H9 (cell line): ENCODE measurements around the gene ANKRD26. TPM values are rescaled to one million over a fixed set of nuclear protein-coding genes. Genes with fewer than 3 reads are reported as not detected.

Source experiments
- DNase-seq: peaks from one replicate; pipeline ENCODE4 v3.0.0-alpha.2; 2017
- H2AFZ ChIP-seq: one replicate; pipeline ENCODE4 v1.6.1; 2013; ENCODE audit warnings: mild to moderate bottlenecking, low read length, control low read depth, moderate library complexity
- H2AK5ac ChIP-seq: 2 replicates; pipeline ENCODE4 v1.6.1; 2013; ENCODE audit warnings: low read length, control low read depth, mixed read lengths; ENCODE audit not compliant: insufficient read length
- H2BK120ac ChIP-seq: one replicate; pipeline ENCODE4 v1.6.1; 2013; ENCODE audit warnings: low read depth, mild to moderate bottlenecking, low read length, control low read depth, inconsistent platforms; ENCODE audit not compliant: poor library complexity, severe bottlenecking
- H2BK12ac ChIP-seq: 2 replicates; pipeline ENCODE4 v1.6.1; 2013; ENCODE audit warnings: low read length, control low read depth, mixed read lengths, low read depth; ENCODE audit not compliant: insufficient read length
- H2BK15ac ChIP-seq: 2 replicates; pipeline ENCODE4 v1.6.1; 2013; ENCODE audit warnings: low read depth, low read length, control low read depth
- H2BK20ac ChIP-seq: one replicate; pipeline ENCODE4 v1.6.1; 2013; ENCODE audit warnings: low read depth, mild to moderate bottlenecking, low read length, control low read depth, inconsistent platforms; ENCODE audit not compliant: poor library complexity, severe bottlenecking
- H2BK5ac ChIP-seq: 2 replicates; pipeline ENCODE4 v1.6.1; 2013; ENCODE audit warnings: low read length, control low read depth, mixed read lengths; ENCODE audit not compliant: insufficient read length
- H3K14ac ChIP-seq: 2 replicates; pipeline ENCODE4 v1.6.1; 2013; ENCODE audit warnings: low read length, control low read depth; ENCODE audit not compliant: insufficient read depth
- H3K18ac ChIP-seq: 2 replicates; pipeline ENCODE4 v1.6.1; 2013; ENCODE audit warnings: low read depth, mild to moderate bottlenecking, mixed read lengths, low read length, control low read depth; ENCODE audit not compliant: insufficient read length
- H3K23ac ChIP-seq: 2 replicates; pipeline ENCODE4 v1.6.1; 2013; ENCODE audit warnings: low read length, control low read depth, mixed read lengths, low read depth; ENCODE audit not compliant: insufficient read length
- H3K23me2 ChIP-seq: 2 replicates; pipeline ENCODE4 v1.6.1; 2013; ENCODE audit warnings: low read depth, mild to moderate bottlenecking, mixed read lengths, low read length, control low read depth; ENCODE audit not compliant: insufficient read length, poor library complexity, severe bottlenecking
- H3K27ac ChIP-seq: 2 replicates; pipeline ENCODE4 v1.5.1; 2013; ENCODE audit warnings: low read length, control low read depth, mixed read lengths, low read depth; ENCODE audit not compliant: insufficient read length
- H3K27me3 ChIP-seq: 2 replicates; pipeline ENCODE4 v1.6.1; 2013; ENCODE audit warnings: low read length, control low read depth, inconsistent platforms; ENCODE audit not compliant: insufficient read depth
- H3K4ac ChIP-seq: 2 replicates; pipeline ENCODE4 v1.6.1; 2013; ENCODE audit warnings: low read depth, mild to moderate bottlenecking, control low read depth, inconsistent platforms, low read length, moderate library complexity
- H3K4me1 ChIP-seq: 2 replicates; pipeline ENCODE4 v1.6.1; 2013; ENCODE audit warnings: low read length, control low read depth, inconsistent platforms; ENCODE audit not compliant: insufficient read depth
- H3K4me2 ChIP-seq: 2 replicates; pipeline ENCODE4 v1.6.1; 2013; ENCODE audit warnings: low read length, control low read depth, mixed read lengths; ENCODE audit not compliant: insufficient read length, insufficient read depth
- H3K56ac ChIP-seq: 2 replicates; pipeline ENCODE4 v1.6.1; 2013; ENCODE audit warnings: low read depth, mild to moderate bottlenecking, mixed read lengths, low read length, control low read depth; ENCODE audit not compliant: insufficient read length
- H3K79me1 ChIP-seq: 2 replicates; pipeline ENCODE4 v1.6.1; 2013; ENCODE audit warnings: low read depth, mild to moderate bottlenecking, moderate library complexity, low read length, control low read depth, inconsistent platforms; ENCODE audit not compliant: insufficient read depth, poor library complexity, severe bottlenecking
- H3K79me2 ChIP-seq: 2 replicates; pipeline ENCODE4 v1.6.1; 2013; ENCODE audit warnings: low read length, control low read depth, inconsistent platforms; ENCODE audit not compliant: insufficient read depth
- H3K9ac ChIP-seq: 2 replicates; pipeline ENCODE4 v1.6.1; 2013; ENCODE audit warnings: low read length, control low read depth, mixed read lengths; ENCODE audit not compliant: insufficient read length; ENCODE audit errors: extremely low read depth
- H3K9me3 ChIP-seq: one replicate; pipeline ENCODE4 v1.6.1; 2013; ENCODE audit warnings: low read depth, low read length, inconsistent platforms; ENCODE audit not compliant: control insufficient read depth
- H3T11ph ChIP-seq: one replicate; pipeline ENCODE4 v1.6.1; 2013; ENCODE audit warnings: mild to moderate bottlenecking, low read length, control low read depth, inconsistent platforms
- H4K20me1 ChIP-seq: one replicate; pipeline ENCODE4 v1.6.1; 2013; ENCODE audit not compliant: control insufficient read depth, insufficient read length, insufficient read depth
- H4K5ac ChIP-seq: 2 replicates; pipeline ENCODE4 v1.6.1; 2013; ENCODE audit warnings: low read depth, mild to moderate bottlenecking, mixed read lengths, low read length, control low read depth; ENCODE audit not compliant: insufficient read length
- H4K8ac ChIP-seq: replicated peaks from 2 replicates; pipeline ENCODE4 v1.6.1; 2013; ENCODE audit warnings: low read length, control low read depth, mixed read lengths, low read depth; ENCODE audit not compliant: insufficient read length
- H4K91ac ChIP-seq: 2 replicates; pipeline ENCODE4 v1.6.1; 2013; ENCODE audit warnings: low read depth, mild to moderate bottlenecking, moderate library complexity, mixed read lengths, low read length, control low read depth; ENCODE audit not compliant: insufficient read length
- H3K27ac Mint-ChIP-seq, 3 experiments: 2 replicates in 2 of 3; 3 replicates in 1 of 3; pipeline ENCODE4 v1.8.0; 2020 to 2021; ENCODE audit warnings: mixed read lengths in 3 of 3, mild to moderate bottlenecking in 1 of 3, moderate library complexity in 1 of 3
- H3K27me3 Mint-ChIP-seq: 2 replicates; pipeline ENCODE4 v1.8.0; 2021; ENCODE audit warnings: low read depth, mild to moderate bottlenecking, moderate library complexity, mixed read lengths
- H3K36me3 Mint-ChIP-seq, 3 experiments: 2 replicates in 2 of 3; 3 replicates in 1 of 3; pipeline ENCODE4 v1.8.0; 2020 to 2021; ENCODE audit warnings: low read depth in 3 of 3, mixed read lengths in 3 of 3; ENCODE audit not compliant: insufficient read depth in 1 of 3
- H3K4me1 Mint-ChIP-seq, 2 experiments: 2 replicates each; pipeline ENCODE4 v1.8.0; 2020; ENCODE audit warnings: mixed read lengths in 2 of 2
- H3K4me3 Mint-ChIP-seq, 2 experiments: 2 replicates in 1 of 2; 3 replicates in 1 of 2; pipeline ENCODE4 v1.8.0; 2020 to 2021; ENCODE audit warnings: mild to moderate bottlenecking in 2 of 2, mixed read lengths in 2 of 2, moderate library complexity in 1 of 2
- H3K9me3 Mint-ChIP-seq, 2 experiments: 2 replicates in 1 of 2; 3 replicates in 1 of 2; pipeline ENCODE4 v1.8.0; 2020; ENCODE audit warnings: mild to moderate bottlenecking in 2 of 2, mixed read lengths in 2 of 2, moderate library complexity in 1 of 2
- CTCF ChIP-seq: fragments of 200-600 bp; sonication (generic); conservative IDR thresholded peaks from 3 replicates; pipeline ENCODE4 v1.8.0; 2021; ENCODE audit warnings: antibody characterized with exemption, mild to moderate bottlenecking
- WGBS: extraction: QIAGEN DNeasy Blood & Tissue Kit; methylation state at CpG from one replicate; pipeline ENCODE4 v1.1.7; 2013; ENCODE audit warnings: missing lambda C conversion rate, low lambda C conversion rate, mixed read lengths; ENCODE audit not compliant: insufficient read length; ENCODE audit errors: extremely low coverage; 5-methylcytosine and 5-hydroxymethylcytosine counted together
- total RNA-seq: library from RNA; stranded (reverse); gene quantifications from 2 replicates; pipeline ENCODE4 v1.2.1, GENCODE V29; 2021

Gene ANKRD26
- total RNA-seq, 1 experiment from 2014 or later: 9.4 TPM

- H3K36me3 Mint-ChIP-seq: peaks cover 32 to 51% (median 33%) of the 10 kb centered on the region in 3 experiments; a peak in 6 of 7 replicates
- H3K4me1 Mint-ChIP-seq: peaks cover 0 to 3% of the 10 kb centered on the region in 2 experiments; a peak in 2 of 4 replicates
- no peak overlapping the region for H4K8ac ChIP-seq
- H4K5ac ChIP-seq: no peak overlapping the region
- H3K79me2 ChIP-seq: no peaks in the 10 kb centered on the region
- H2AK5ac ChIP-seq: no peak overlapping the region
- no peak overlapping the region; the same call in 1 of the 2 replicates for H3K14ac ChIP-seq
- no peak overlapping the region for H2BK20ac ChIP-seq
- H3K27me3 Mint-ChIP-seq: no peaks in the 10 kb centered on the region
- H3K4me3 Mint-ChIP-seq: no peak overlapping the region
- no peak overlapping the region for H3K4ac ChIP-seq
- no peaks in the 10 kb centered on the region for H3K27me3 ChIP-seq
- no peak overlapping the region for H3K23ac ChIP-seq
- H4K91ac ChIP-seq: no peak overlapping the region
- no peak overlapping the region for H3T11ph ChIP-seq
- no peak overlapping the region for H3K56ac ChIP-seq
- H3K27ac Mint-ChIP-seq: peak overlapping the region; percentile 59 to 83 (median 78); a peak in 4 of 7 replicates
- no peak overlapping the region for H2AFZ ChIP-seq
- H2BK15ac ChIP-seq: no peak overlapping the region
- H3K18ac ChIP-seq: no peak overlapping the region
- no peaks in the 10 kb centered on the region for H4K20me1 ChIP-seq
- no peak overlapping the region for H2BK120ac ChIP-seq
- WGBS: no CpG with 5 or more reads among the region's 6 CpGs
- no peaks in the 10 kb centered on the region for H3K23me2 ChIP-seq
- no peaks in the 10 kb centered on the region for H3K4me1 ChIP-seq
- DNase-seq: peak; percentile 73
- H3K4me2 ChIP-seq: no peak overlapping the region
- H3K79me1 ChIP-seq: peaks cover 7% of the 10 kb centered on the region
- H2BK5ac ChIP-seq: no peak overlapping the region
- TF ChIP-seq CTCF: peak; percentile 78
- H3K27ac ChIP-seq: no peak overlapping the region
- no peak overlapping the region for H3K9ac ChIP-seq
- H3K9me3 ChIP-seq: no peaks in the 10 kb centered on the region
- H2BK12ac ChIP-seq: no peak overlapping the region
- H3K9me3 Mint-ChIP-seq: no peaks in the 10 kb centered on the region
Measured at GRCh38 chr10:27072436-27073114, 27.7 kb downstream of the ANKRD26 start.
